GM11168 (cell line): Measurements from ENCODE around the gene AADAC.
"Not testable (repeated sequence)": the region's sequence is repeated elsewhere in the genome, so short reads cannot be mapped to it uniquely, and the experiment has no call there.

Experiments used
- in situ Hi-C: fragments of 300-500 bp; cut with MboI; formaldehyde crosslinking; loops from one replicate; pipeline ENCODE4 v1.12.0; 2022; ENCODE audit warnings: low sequenced_read_pairs; ENCODE audit not compliant: unreplicated experiment

The AADAC gene

GRCh38 chr3:151813799-151814198, at the start of gene AADAC:
AADAC (plus strand) TSS chr3:151814116; CDS start chr3:151814163, 47 bp downstream.
- in situ Hi-C loops: no loop called here

- in situ Hi-C loops: not testable (repeated sequence)
Observed at GRCh38 chr3:151764699-151765098, 49.2 kb upstream of the AADAC start.

GRCh38 chr3:151765685-151766084, 48.2 kb upstream of the AADAC start:
- in situ Hi-C loops: no loop called here

- in situ Hi-C loops: no loop called here
Observed at GRCh38 chr3:151766454-151766853, 47.5 kb upstream of the AADAC start.

- in situ Hi-C loops: no loop called here
Observed at GRCh38 chr3:151768393-151768930, 45.5 kb upstream of the AADAC start.

- in situ Hi-C loops: no loop called here
Observed at GRCh38 chr3:151769175-151769574, 44.7 kb upstream of the AADAC start.

- in situ Hi-C loops: no loop called here
Observed at GRCh38 chr3:151770956-151771355, 43.0 kb upstream of the AADAC start.

- in situ Hi-C loops: no loop called here
Observed at GRCh38 chr3:151772825-151773480, 41.0 kb upstream of the AADAC start.

- in situ Hi-C loops: no loop called here
Observed at GRCh38 chr3:151774235-151774634, 39.7 kb upstream of the AADAC start.

- in situ Hi-C loops: no loop called here
Observed at GRCh38 chr3:151774910-151775309, 39.0 kb upstream of the AADAC start.

- in situ Hi-C loops: no loop called here
Observed at GRCh38 chr3:151775314-151776258, 38.3 kb upstream of the AADAC start.

GRCh38 chr3:151776259-151776740, 37.6 kb upstream of the AADAC start:
- in situ Hi-C loops: no loop called here

GRCh38 chr3:151777880-151778279, 36.0 kb upstream of the AADAC start:
- in situ Hi-C loops: no loop called here

GRCh38 chr3:151787626-151788025, 26.3 kb upstream of the AADAC start:
- in situ Hi-C loops: no loop called here

GRCh38 chr3:151788401-151788800, 25.5 kb upstream of the AADAC start:
- in situ Hi-C loops: no loop called here

- in situ Hi-C loops: no loop called here
Observed at GRCh38 chr3:151789853-151790463, 24.0 kb upstream of the AADAC start.

- in situ Hi-C loops: not testable (repeated sequence)
Observed at GRCh38 chr3:151790763-151791162, 23.2 kb upstream of the AADAC start.

GRCh38 chr3:151792411-151792810, 21.5 kb upstream of the AADAC start:
- in situ Hi-C loops: no loop called here

GRCh38 chr3:151793636-151794035, 20.3 kb upstream of the AADAC start:
- in situ Hi-C loops: no loop called here

GRCh38 chr3:151794080-151794479, 19.8 kb upstream of the AADAC start:
- in situ Hi-C loops: no loop called here

GRCh38 chr3:151795276-151795675, 18.6 kb upstream of the AADAC start:
- in situ Hi-C loops: no loop called here
